Astrocyte of the cerebellum (primary cell): Measurements from ENCODE around the gene CCNB1.
A peak's percentile ranks its signal among the peaks of the same experiment; 100 is the strongest.
"Not testable (repeated sequence)": the region's sequence is repeated elsewhere in the genome, so short reads cannot be mapped to it uniquely, and the experiment has no call there.

Experiments used
- DNase-seq: peaks from one replicate; pipeline ENCODE4 v3.0.0-alpha.2; 2011; ENCODE audit warnings: low read depth
- H3K4me3 ChIP-seq: 2 replicates; pipeline ENCODE4 v1.5.1; 2011; ENCODE audit warnings: mild to moderate bottlenecking, low read depth, low read length, moderate library complexity
- in situ Hi-C: cut with HindIII; loops from 2 replicates; pipeline ENCODE4 v1.10.0; 2017; ENCODE audit warnings: low sequenced_read_pairs
- TF ChIP-seq, protein P1 (sequence below): IDR thresholded peaks from 2 replicates; pipeline ENCODE4 v1.5.1; 2012; ENCODE audit warnings: low read length, low read depth, moderate library complexity, mild to moderate bottlenecking; ENCODE audit errors: missing control alignments

The CCNB1 gene

DNA sequence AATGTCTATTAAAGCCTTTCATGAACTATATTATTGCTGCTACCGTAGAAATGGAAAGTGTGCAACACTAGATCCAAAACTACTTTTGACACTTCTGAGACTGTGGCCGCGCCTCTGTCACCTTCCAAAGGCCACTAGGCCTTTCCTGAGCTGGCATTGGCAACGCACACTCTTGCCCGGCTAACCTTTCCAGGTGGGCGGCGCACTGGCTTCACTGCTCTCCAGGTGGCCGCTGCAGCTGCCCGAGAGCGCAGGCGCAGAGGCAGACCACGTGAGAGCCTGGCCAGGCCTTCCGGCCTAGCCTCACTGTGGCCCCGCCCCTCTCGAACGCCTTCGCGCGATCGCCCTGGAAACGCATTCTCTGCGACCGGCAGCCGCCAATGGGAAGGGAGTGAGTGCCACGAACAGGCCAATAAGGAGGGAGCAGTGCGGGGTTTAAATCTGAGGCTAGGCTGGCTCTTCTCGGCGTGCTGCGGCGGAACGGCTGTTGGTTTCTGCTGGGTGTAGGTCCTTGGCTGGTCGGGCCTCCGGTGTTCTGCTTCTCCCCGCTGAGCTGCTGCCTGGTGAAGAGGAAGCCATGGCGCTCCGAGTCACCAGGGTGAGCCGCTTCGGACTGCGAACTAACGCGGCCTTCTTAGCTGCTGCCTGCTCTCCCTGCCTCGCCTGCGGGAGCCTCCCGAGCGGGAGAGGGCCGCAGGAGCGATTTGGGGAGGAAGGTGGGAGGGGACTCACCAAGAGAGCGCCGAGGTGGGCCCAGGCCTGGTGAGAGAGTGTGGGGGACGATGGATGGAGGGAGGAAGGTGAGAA is at the start of gene CCNB1:
CCNB1 (plus strand) TSS at position 465 of the 807 bp plus-strand sequence; CDS start at position 578, 113 bp downstream.
- in situ Hi-C loops: no loop called here
- H3K4me3 ChIP-seq: peak within 1 kb of the TSS; percentile 74
- peak; percentile 87 for DNase-seq
- TF ChIP-seq, protein P1, sequence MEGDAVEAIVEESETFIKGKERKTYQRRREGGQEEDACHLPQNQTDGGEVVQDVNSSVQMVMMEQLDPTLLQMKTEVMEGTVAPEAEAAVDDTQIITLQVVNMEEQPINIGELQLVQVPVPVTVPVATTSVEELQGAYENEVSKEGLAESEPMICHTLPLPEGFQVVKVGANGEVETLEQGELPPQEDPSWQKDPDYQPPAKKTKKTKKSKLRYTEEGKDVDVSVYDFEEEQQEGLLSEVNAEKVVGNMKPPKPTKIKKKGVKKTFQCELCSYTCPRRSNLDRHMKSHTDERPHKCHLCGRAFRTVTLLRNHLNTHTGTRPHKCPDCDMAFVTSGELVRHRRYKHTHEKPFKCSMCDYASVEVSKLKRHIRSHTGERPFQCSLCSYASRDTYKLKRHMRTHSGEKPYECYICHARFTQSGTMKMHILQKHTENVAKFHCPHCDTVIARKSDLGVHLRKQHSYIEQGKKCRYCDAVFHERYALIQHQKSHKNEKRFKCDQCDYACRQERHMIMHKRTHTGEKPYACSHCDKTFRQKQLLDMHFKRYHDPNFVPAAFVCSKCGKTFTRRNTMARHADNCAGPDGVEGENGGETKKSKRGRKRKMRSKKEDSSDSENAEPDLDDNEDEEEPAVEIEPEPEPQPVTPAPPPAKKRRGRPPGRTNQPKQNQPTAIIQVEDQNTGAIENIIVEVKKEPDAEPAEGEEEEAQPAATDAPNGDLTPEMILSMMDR: no peak

DNA sequence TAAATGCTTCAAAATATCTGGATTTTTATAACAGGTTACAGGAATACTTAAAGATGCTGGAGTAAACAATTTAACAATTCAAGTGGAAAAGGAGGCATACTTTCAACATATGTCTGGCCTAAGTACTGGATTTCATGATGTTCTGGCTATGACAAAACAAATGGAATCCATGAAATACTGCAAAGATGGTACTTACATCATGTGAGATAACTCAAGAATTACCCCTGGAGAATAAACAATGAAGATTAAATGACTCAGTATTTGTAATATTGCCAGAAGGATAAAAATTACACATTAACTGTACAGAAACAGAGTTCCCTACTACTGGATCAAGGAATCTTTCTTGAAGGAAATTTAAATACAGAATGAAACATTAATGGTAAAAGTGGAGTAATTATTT is 37.5 kb upstream of the CCNB1 start:
- TF ChIP-seq, protein P1: no peak
- peak; percentile 8 for DNase-seq
- H3K4me3 ChIP-seq: no peak overlapping the region
- in situ Hi-C loops: no loop called here

DNA sequence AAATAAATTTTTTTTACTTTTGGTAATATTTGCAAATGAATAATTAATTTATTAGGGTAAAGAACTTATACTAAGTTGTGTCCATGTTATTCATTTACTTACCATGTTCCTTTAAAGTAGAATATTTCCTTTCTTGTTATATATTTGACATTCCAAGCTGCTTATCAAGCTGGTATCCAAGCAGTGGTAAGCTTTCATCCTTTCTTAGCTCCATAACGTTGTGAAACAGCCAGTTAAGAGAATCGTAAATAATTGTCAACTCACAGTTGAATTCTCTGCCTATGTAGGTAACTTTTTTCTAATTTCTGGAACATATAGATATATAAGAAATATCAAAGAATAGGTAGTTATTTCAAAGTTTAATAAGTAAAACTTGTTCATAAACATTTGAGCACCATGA is 36.7 kb upstream of the CCNB1 start:
- in situ Hi-C loops: no loop called here
- DNase-seq: no peak
- no peak overlapping the region for H3K4me3 ChIP-seq
- TF ChIP-seq, protein P1: no peak

DNA sequence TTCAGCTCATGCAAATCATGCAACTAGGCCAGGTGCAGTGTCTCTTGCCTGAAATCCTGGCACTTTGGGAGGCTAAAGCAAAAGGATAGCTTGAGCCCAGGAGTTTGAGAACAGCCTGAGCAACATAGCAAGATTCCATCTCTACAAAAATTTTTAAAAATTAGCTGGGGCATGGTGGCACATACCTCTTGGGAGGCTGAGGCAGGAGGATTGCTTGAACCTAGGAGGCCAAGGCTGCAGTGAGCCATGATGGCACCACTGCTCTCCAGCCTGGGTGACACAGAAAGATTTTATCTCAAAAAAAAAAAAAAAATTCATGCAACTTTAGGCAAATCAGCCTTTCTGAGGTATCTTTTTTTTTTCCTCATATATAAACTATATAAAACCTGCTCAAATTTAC is 35.6 kb upstream of the CCNB1 start:
- no peak overlapping the region for H3K4me3 ChIP-seq
- in situ Hi-C loops: no loop called here
- DNase-seq: no peak
- TF ChIP-seq, protein P1: no peak

DNA sequence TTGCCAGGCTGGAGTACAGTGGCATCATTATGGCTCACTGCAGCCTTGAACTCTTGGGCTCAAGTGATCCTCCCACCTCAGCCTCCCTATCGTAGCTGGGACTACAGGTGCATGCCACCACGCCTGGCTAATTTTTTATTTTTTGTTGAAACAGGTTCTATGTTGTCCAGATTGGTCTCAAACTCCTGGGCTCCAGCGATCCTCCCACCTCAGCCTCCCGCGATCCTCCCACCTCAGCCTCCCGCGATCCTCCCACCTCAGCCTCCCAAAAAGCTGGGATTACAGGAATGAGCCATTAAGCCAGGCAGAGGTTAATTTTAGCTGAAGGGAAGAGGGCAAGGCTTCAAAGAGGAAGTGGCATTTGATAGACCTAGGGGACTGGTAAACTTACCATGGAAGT is 32.8 kb upstream of the CCNB1 start:
- in situ Hi-C loops: no loop called here
- no peak overlapping the region for H3K4me3 ChIP-seq
- TF ChIP-seq, protein P1: no peak
- no peak for DNase-seq

DNA sequence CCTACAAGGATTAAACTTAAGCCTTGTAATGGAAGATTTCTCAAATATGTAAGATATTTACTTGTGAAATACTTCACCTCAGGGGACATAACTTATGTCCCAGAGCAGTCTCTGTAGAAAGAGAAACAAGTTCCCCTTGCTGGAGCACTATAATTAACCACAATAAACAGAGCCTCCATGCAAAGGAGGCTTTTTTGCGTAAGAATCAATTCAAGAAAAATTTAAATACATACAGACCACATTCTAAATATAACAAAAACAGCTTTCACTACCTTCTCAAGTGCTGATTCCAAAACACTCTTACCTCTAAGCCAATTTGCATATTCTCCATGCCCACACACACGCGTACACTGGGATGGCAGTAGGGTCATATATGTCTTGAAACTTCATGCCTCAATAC is 30.7 kb upstream of the CCNB1 start:
- no peak for DNase-seq
- TF ChIP-seq, protein P1: no peak
- in situ Hi-C loops: no loop called here
- no peak overlapping the region for H3K4me3 ChIP-seq

DNA sequence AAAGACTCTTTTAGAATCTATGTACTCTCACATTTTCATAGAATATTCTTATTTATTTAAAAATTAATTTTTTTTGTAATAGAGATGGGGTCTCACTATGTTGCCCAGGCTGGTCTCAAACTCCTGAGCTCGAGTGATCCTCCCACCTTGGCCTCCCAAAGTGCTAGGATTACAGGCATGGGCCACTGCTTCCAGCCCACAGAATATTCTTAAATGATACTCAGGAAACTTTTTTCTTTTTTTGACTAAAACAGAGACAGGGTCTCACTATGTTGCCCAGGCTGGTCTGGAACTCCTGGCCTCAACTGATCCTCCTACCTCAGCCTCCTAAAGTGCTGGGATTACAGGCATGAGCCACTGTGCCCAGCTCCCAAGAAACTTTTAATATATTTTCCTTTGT is 29.7 kb upstream of the CCNB1 start:
- DNase-seq, H3K4me3 ChIP-seq, in situ Hi-C loops: not testable (repeated sequence)
